Measurements from ENCODE around the gene NCAPH2. TPM values are rescaled to one million over a fixed set of nuclear protein-coding genes. Genes with fewer than 3 reads are reported as not detected.

The NCAPH2 gene
- total RNA-seq, 1 donor: 27.5 TPM

DNA sequence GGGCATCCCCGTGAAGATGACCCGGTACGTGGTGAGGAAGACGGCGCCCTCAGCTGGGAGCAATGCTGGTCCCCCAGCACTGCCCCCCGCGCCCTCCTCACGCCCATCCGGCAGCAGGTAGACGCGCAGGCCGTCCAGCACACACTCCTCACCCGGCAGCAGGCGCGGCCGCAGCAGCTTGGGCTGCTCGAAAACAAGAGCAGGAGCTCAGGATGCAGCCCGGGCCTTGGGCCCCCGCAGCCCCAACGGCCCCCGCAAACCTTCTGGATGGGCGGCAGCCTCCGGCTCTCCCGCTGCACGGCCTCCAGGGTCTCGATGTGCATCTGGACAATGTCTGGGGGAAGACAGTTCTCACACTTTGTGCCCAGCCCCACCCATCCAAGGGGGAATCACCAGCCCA is 46.5 kb upstream of the NCAPH2 start:
- Histone ChIP-seq H3K4me2 (ENCODE audit: insufficient read depth, low read length) (no peak overlapping the region), H3K36me3 (ENCODE audit: insufficient read depth, low read length) (peaks cover 68% of the 10 kb centered on the region), H3K4me1 (ENCODE audit: insufficient read depth, low read length) (no peaks in the 10 kb centered on the region), H4K20me1 (ENCODE audit: insufficient read depth, low read length) (peaks cover 2% of the 10 kb centered on the region), H3K27me3 (ENCODE audit: insufficient read depth, low read length) (no peaks in the 10 kb centered on the region), H3K9me3 (ENCODE audit: low read depth, low read length) (no peaks in the 10 kb centered on the region), H3K27ac (ENCODE audit: low read depth, low read length) (no peak overlapping the region), H2AFZ (ENCODE audit: low read length) (no peak overlapping the region), H3K4me3 (ENCODE audit: insufficient read depth, low read length) (no peak overlapping the region), H3K79me2 (ENCODE audit: insufficient read depth, low read length) (no peaks in the 10 kb centered on the region)
- no peak for DNase-seq (ENCODE audit: insufficient read length, low spot score, missing footprints)
- TF ChIP-seq, protein P1, sequence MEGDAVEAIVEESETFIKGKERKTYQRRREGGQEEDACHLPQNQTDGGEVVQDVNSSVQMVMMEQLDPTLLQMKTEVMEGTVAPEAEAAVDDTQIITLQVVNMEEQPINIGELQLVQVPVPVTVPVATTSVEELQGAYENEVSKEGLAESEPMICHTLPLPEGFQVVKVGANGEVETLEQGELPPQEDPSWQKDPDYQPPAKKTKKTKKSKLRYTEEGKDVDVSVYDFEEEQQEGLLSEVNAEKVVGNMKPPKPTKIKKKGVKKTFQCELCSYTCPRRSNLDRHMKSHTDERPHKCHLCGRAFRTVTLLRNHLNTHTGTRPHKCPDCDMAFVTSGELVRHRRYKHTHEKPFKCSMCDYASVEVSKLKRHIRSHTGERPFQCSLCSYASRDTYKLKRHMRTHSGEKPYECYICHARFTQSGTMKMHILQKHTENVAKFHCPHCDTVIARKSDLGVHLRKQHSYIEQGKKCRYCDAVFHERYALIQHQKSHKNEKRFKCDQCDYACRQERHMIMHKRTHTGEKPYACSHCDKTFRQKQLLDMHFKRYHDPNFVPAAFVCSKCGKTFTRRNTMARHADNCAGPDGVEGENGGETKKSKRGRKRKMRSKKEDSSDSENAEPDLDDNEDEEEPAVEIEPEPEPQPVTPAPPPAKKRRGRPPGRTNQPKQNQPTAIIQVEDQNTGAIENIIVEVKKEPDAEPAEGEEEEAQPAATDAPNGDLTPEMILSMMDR (IDR thresholded peaks at IDR 0.05; ENCODE audit: extremely low read depth, low read depth, low read length): no peak

DNA sequence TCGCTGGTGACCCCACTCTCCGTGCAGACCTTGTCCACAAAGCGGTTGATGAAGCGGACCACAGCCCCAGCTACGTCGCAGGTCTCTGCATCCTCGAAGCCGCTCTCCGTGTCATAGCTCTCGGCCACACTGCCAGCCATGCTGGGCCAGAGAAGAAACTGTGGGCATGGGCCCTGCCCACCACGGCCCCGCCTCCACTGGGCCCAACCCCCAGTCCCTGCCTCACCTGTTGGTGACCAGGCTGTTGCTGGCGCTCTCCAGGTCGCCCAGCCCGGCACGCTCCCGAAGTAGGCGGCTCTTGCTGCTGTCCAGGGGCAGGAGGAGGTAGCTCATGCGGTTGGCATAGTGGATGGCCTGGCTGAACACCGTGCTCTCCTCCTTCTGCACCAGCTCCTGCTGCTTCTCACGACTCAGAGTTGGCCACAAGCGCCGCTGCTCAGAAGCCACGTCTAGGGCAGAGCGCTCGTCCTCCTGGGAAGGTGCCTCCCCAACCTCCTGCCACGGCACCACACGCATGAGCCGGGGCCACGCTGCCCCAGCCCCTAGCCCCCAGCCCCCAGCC is 46.0 kb upstream of the NCAPH2 start:
- peaks cover 73% of the 10 kb centered on the region for H3K36me3 ChIP-seq (ENCODE audit: insufficient read depth, low read length)

DNA sequence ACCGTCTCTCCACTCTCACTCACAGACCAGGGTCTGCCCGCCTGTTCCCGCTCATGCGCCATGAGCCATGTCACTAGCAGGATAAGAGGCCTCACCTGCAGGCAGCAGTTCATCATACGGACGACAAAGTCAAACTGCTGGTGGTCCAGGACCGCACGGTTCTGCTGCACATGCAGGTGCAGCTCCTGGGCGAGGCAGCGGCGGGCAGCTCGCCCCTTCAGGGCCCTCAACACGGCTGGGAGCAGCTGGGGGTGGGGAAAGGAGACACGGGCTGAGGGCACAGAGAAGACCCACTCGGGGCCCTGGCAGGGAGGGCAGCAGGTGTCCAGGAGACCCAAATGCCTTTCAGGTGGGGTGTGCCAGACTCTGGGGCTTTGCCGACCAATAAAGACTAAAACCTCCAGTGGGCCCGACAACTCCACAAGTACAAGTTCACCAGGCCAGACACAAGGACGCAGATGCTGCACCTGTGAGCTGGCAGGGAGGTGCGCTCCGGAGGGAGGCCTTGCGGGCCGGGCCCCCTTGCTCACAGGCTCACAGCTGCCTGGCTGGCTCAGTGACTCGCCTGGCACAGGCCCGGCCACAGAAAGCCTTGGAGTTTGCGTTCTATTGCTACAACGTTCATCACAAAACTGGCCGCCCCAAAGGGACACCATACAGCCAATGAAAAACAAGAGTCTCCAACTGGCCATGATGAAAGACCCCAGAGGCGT is 44.7 kb upstream of the NCAPH2 start:
- peaks cover 70% of the 10 kb centered on the region for H3K36me3 ChIP-seq (ENCODE audit: insufficient read depth, low read length)
- no peak overlapping the region for H3K4me3 ChIP-seq (ENCODE audit: insufficient read depth, low read length)
- H3K79me2 ChIP-seq (ENCODE audit: insufficient read depth, low read length): peaks cover 11% of the 10 kb centered on the region
- H3K27ac ChIP-seq (ENCODE audit: low read depth, low read length): no peak overlapping the region
- no peaks in the 10 kb centered on the region for H3K27me3 ChIP-seq (ENCODE audit: insufficient read depth, low read length)
- H3K9me3 ChIP-seq (ENCODE audit: low read depth, low read length): no peaks in the 10 kb centered on the region
- TF ChIP-seq, protein P1 (IDR thresholded peaks at IDR 0.05; ENCODE audit: extremely low read depth, low read depth, low read length): no peak
- H2AFZ ChIP-seq (ENCODE audit: low read length): no peak overlapping the region
- no peak overlapping the region for H3K4me2 ChIP-seq (ENCODE audit: insufficient read depth, low read length)
- no peaks in the 10 kb centered on the region for H3K4me1 ChIP-seq (ENCODE audit: insufficient read depth, low read length)
- no peak for DNase-seq (ENCODE audit: insufficient read length, low spot score, missing footprints)
- peaks cover 9% of the 10 kb centered on the region for H4K20me1 ChIP-seq (ENCODE audit: insufficient read depth, low read length)

More for the DNA sequence above, 46.0 kb upstream of the NCAPH2 start:
- Histone ChIP-seq H4K20me1 (ENCODE audit: insufficient read depth, low read length) (peaks cover 2% of the 10 kb centered on the region), H3K4me1 (ENCODE audit: insufficient read depth, low read length) (no peaks in the 10 kb centered on the region), H3K79me2 (ENCODE audit: insufficient read depth, low read length) (no peaks in the 10 kb centered on the region), H3K4me2 (ENCODE audit: insufficient read depth, low read length) (no peak overlapping the region), H3K27me3 (ENCODE audit: insufficient read depth, low read length) (no peaks in the 10 kb centered on the region), H3K4me3 (ENCODE audit: insufficient read depth, low read length) (no peak overlapping the region), H3K9me3 (ENCODE audit: low read depth, low read length) (no peaks in the 10 kb centered on the region), H2AFZ (ENCODE audit: low read length) (no peak overlapping the region), H3K27ac (ENCODE audit: low read depth, low read length) (no peak overlapping the region)
- TF ChIP-seq, protein P1 (IDR thresholded peaks at IDR 0.05; ENCODE audit: extremely low read depth, low read depth, low read length): no peak
- no peak for DNase-seq (ENCODE audit: insufficient read length, low spot score, missing footprints)

DNA sequence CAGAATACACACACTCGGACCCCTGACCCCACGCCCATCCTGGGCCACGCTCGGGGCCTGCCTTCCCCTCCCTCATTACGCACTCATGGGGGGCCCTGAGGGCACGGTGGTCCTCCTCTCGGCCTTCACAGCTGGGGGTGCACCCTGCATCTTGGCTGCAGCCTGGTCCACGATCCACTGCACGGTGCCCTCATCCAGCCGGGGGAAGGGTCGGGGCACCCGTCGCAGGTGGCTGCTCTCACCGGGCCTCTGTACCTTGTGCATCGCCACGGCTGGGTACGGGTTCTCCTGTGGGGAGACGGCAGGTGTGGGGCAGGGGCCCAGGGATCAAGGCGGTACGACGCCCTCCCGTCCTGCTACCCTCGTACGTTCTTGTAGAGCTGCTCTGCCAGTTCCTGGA is 43.6 kb upstream of the NCAPH2 start:
- H3K36me3 ChIP-seq (ENCODE audit: insufficient read depth, low read length): peaks cover 62% of the 10 kb centered on the region
- TF ChIP-seq, protein P1 (IDR thresholded peaks at IDR 0.05; ENCODE audit: extremely low read depth, low read depth, low read length): no peak
- no peak for DNase-seq (ENCODE audit: insufficient read length, low spot score, missing footprints)
- peaks cover 19% of the 10 kb centered on the region for H4K20me1 ChIP-seq (ENCODE audit: insufficient read depth, low read length)
- no peak overlapping the region for H3K4me2 ChIP-seq (ENCODE audit: insufficient read depth, low read length)
- H3K9me3 ChIP-seq (ENCODE audit: low read depth, low read length): no peaks in the 10 kb centered on the region
- peaks cover 22% of the 10 kb centered on the region for H3K79me2 ChIP-seq (ENCODE audit: insufficient read depth, low read length)
- no peaks in the 10 kb centered on the region for H3K27me3 ChIP-seq (ENCODE audit: insufficient read depth, low read length)
- H3K4me1 ChIP-seq (ENCODE audit: insufficient read depth, low read length): no peaks in the 10 kb centered on the region
- no peak overlapping the region for H2AFZ ChIP-seq (ENCODE audit: low read length)
- no peak overlapping the region for H3K4me3 ChIP-seq (ENCODE audit: insufficient read depth, low read length)
- no peak overlapping the region for H3K27ac ChIP-seq (ENCODE audit: low read depth, low read length)
